RPMI7951 (cell line): Measurements from ENCODE around the gene GDPD5. TPM values are rescaled to one million over a fixed set of nuclear protein-coding genes. Genes with fewer than 3 reads are reported as not detected.
A peak's percentile ranks its signal among the peaks of the same experiment; 100 is the strongest.

Experiments used
- DNase-seq: peaks from one replicate; pipeline ENCODE4 v3.0.0-alpha.2; 2012; ENCODE audit warnings: low read depth
- total RNA-seq: library from RNA; depleted of rRNA; stranded (reverse); fragments of >200 nt; shearing (Covaris generic); gene quantifications from 2 replicates; pipeline ENCODE4 v1.2.3, GENCODE V29; 2014

Gene GDPD5
- total RNA-seq, 1 experiment from 2014 or later, result 0.84 TPM

- DNase-seq, result peak; percentile 64
Measured at GRCh38 chr11:75490221-75491181, 35.2 kb downstream of the GDPD5 start.

- no peak for DNase-seq
Measured at GRCh38 chr11:75487365-75487764, 38.4 kb downstream of the GDPD5 start.

GRCh38 chr11:75485742-75486141 is 40.0 kb downstream of the GDPD5 start:
- DNase-seq, result no peak

- no peak for DNase-seq
Measured at GRCh38 chr11:75482931-75483469, 42.7 kb downstream of the GDPD5 start.

- DNase-seq, result no peak
Measured at GRCh38 chr11:75481922-75482606, 43.7 kb downstream of the GDPD5 start.

- DNase-seq, result no peak
Measured at GRCh38 chr11:75481223-75481921, 44.4 kb downstream of the GDPD5 start.

GRCh38 chr11:75480185-75481175 is 45.3 kb downstream of the GDPD5 start:
- no peak for DNase-seq

- no peak for DNase-seq
Measured at GRCh38 chr11:75479597-75480145, 46.1 kb downstream of the GDPD5 start.

GRCh38 chr11:75478783-75479596 is 46.8 kb downstream of the GDPD5 start:
- DNase-seq, result no peak

GRCh38 chr11:75477614-75477935 is 48.2 kb downstream of the GDPD5 start:
- DNase-seq, result no peak

- DNase-seq, result no peak
Measured at GRCh38 chr11:75476739-75477613, 48.8 kb downstream of the GDPD5 start.

- DNase-seq, result peak; percentile 52
Measured at GRCh38 chr11:75475767-75476650, 49.7 kb downstream of the GDPD5 start.

GRCh38 chr11:75474878-75475766 is 50.6 kb downstream of the GDPD5 start:
- DNase-seq, result peak; percentile 24

- no peak for DNase-seq
Measured at GRCh38 chr11:75474240-75474639, 51.5 kb downstream of the GDPD5 start.

GRCh38 chr11:75473684-75474083 is 52.1 kb downstream of the GDPD5 start:
- DNase-seq, result no peak

GRCh38 chr11:75472081-75472732 is 53.5 kb downstream of the GDPD5 start:
- DNase-seq, result no peak
